ENCODE data around the gene GABPA.
"Not testable (repeated sequence)": the region's sequence is repeated elsewhere in the genome, so short reads cannot be mapped to it uniquely, and the experiment has no call there.

GABPA gene

DNA sequence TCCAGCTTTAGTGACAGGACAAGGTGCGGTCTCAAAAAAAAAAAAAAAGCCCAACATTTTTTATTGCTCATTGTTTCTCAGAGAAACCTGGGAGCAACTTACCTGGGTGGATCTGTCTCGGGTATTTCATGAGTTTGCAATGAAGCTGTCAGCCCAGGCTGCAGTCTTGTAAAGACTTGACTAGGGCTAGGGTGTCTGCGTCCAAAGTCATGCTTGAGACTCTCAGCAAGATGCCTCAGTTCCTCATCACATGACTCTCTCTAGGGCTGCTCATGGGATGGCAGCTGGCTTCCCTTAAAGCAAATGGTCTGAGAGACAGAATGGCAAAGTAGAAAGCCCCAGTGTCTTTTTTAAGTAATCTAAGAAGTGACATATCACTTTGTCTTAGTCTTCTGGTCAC is 8.1 kb downstream of the GABPA start:
- DNase-seq, result no peak

DNA sequence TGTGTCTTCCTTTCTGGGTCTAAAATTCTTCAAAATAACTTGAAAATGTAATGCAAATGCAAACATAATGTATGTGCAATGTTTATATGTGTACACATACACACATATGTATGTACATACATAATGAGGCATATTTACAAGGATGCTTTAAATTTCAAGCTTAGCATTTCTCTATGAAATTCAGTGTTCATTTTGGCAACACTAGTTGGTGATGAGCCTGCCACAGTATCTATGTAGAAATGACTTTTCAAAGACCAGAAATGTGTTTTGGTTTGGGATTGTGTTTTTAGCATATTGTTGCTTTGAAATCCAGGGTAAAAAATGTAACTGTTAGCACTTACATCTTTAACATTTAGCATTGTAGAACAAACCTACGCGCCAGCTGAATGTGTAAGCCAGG is 10.1 kb downstream of the GABPA start:
- no peak for DNase-seq

DNA sequence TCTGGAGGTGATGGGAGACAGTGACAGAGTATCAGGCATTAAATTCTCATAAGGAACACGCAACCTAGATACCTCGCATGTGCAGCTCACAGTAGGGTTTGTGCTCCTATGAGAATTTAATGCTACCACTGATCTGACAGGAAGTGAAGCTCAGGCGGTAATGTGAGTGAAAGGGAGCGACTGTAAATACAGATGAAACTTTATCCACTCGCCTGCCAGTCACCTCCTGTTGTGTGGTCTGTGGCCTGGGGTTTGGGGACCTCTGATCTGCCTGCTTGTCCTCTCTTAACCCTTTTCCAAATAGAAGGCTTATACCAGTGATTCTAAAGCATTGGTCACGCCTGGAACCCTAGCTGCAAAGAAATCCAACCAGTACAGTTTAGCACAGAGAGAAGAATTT is 15.3 kb downstream of the GABPA start:
- no peak for DNase-seq

DNA sequence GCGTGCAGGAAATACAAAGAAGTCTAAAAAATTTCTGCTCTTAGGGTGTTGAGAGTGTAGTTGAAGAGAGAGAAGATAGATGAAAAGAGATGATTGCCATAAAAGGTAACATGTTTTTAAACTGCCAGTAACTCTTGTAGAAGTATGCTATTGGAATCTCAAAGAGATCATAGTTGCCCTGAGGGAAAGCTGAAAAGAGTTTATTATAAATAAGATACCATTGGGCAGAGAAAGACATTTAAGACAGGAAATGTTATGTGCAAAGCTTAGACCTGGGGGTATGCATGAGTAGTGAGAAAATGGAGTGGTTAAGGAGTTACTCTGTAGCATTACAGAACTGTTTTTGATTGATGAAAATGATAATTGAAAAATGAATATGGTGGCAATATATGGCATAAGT is 17.6 kb downstream of the GABPA start:
- DNase-seq, result no peak

DNA sequence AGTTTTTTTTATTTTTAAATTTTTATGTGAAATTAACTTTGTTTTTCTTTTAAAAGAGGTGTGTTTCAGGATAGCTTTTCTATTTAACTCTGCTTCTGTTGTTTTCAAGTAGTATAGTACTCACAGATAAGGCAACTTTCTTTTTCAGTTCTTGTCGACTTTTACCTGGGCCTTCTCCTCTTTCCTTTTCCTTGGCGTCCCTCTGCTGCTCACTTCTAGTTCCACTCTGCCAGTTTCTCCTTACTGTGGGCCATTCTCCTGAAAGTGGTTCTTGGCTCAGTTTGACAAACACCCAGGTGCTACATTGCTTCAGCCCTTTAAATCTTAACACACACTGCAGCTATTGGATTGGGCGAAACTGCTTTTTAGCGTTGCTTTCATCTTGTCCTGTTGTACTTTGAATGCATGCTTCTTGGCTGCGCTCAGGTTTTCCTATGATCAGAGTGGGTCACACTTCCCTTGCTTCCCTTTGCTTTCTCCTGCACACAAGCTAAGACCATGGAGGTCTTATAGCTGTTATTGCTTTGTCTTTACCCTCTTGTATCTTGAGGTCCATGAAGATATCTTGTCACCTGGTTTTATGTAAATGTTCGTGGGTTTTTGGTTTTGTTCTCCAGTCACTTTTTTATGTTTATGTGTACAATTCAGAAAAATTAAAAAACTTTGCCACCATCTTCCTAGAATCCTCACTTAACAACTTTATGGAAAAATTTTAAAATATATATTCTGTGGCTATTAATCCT is 21.6 kb downstream of the GABPA start:
- DNase-seq, result no peak

DNA sequence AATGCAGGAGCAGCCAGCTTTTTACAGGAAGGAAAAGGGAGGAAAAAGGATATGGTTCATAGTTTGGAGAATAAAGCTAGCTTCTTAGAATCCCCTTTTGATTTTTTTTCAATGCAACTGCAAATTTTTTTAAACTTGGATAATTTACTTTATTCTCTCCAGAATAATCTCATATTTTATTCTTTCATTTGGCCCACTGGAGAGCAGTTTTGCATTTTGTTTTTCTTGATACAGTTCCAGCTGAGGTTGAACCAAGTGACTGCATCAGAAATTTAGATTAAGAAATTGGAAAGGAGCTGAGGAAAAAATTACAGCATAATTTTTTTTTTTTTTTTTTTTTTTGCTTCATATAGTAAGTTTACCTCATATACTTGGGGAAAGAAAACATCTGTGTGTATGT is 22.8 kb downstream of the GABPA start:
- DNase-seq, result no peak

DNA sequence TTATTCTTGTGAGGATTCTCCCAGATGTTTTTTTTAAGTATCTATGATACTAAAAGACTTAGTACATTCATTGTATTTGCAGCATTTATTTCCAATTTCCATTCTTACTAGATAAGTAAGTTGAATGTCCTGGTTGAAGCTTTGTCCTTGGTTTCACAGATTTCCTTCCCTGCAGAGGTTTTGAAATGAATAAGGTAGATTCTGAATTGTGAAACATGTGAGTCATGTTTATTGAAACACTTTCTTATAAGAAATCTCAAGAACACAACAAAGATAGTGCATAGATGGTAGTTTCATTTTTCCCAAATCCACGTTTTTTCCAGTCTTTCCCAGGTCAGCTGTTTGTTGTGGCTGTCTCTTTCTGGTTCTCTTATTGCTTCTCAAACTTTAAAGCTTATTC is 24.8 kb downstream of the GABPA start:
- no peak for DNase-seq

DNA sequence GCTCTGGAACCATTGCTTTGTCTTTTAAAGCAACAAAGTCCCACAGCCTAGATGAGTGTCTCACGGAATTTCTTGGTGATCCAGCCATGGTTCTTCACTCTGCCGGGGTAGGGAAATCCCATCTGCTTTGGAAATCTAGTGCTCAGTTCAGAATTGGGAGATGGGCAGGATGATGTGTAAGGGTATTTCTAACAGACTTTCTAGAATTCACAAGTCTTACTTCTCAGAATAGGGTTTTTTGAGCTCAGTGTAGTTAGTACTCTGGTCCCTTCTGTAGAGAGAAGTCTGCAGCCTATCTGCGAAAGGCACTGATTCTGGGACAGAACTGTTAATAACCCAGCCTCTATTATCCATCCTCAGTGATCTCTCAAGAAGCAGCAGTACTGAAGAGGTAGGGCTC is 25.3 kb downstream of the GABPA start:
- DNase-seq, result no peak

DNA sequence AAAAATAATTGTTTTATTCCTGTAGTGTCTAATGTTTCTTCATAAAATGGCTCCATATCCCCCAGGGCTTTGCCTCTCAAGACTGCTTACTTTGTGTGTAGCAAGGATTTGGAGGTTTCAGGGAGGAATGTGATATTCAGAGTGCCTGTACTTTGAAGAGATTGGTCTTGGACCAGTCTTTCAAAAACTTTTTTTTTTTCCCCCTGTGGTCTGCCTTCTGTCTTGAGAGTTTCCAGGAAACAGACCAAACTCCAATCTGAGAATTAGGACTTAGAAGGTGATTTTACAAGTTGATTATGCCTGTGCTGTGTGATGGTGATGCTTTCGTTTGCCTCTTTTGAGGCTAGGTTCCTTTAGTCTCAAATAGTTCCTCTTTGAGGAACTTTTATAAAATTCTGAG is 25.9 kb downstream of the GABPA start:
- DNase-seq, result no peak

DNA sequence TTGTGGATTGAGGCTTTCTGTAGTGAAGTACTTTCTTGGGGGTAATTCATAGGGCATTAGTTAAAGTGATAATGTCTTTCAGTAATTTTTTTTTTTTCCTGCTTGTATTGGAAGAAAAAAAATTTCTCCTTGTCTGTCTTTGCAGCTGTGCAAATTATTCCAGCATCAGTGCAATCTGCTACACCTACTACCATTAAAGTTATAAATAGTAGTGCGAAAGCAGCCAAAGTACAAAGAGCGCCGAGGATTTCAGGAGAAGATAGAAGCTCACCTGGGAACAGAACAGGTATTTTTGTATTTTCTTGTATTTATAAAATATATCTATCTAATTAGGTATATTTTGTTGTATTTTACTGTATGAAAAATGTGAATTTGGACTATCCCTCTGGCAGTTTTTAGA is 29.3 kb downstream of the GABPA start:
- no peak for DNase-seq

DNA sequence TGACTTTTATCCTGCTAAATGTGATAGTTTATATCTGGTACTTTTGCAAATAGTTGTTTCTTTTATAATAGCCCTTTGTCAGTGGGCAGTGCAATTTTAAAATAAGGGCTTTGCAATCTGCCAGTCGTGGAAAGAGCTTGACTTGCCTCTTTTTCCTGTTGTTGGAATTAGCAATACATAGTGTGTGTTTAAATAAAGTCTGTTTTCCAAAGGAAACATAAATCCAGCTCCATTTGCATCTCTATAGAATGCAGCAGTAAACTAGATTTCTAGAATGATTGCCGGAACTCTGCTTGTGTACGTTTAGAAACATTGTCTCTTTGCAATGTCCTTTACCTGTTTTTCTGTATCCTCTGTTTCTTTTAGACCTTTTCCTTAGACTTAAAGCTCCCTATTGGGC is 33.1 kb downstream of the GABPA start:
- DNase-seq, result no peak

DNA sequence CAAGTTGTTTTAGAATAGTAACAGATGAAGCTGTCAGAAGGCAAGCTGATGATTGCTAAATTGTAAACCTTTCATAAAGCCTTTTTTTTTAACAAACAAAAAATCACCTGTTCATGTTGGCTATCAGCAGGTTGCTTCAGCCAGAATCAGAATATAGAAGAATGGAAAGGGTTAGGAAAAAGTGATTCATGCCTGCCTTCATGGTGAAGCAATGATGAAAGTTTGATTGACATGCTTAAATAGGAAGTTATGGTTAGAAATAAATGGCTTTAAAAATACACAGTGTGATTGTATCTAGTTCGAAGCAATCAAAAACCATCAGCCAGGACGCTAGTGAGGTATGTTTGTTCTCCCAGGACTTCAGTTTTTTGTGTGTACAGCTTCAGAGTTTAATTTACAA is 37.9 kb downstream of the GABPA start:
- no peak for DNase-seq

DNA sequence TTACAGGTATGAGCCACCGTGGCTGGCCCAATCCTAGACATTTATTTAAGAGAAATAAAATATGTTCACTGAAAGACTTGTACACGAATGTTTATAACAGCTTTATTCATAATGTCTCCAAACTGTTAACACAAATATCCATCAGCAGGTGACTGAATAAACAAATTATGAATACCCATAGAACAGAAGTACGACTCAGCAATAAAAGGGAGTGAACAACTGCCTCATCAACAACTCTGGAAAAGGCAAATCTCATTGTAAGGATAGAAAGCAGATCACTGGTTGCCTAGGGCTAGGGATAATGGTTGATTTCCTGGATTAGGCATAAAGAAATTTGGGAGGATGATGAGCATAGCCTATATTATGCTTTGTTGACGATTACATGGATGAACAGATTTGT is 41.7 kb downstream of the GABPA start:
- DNase-seq, result no peak

DNA sequence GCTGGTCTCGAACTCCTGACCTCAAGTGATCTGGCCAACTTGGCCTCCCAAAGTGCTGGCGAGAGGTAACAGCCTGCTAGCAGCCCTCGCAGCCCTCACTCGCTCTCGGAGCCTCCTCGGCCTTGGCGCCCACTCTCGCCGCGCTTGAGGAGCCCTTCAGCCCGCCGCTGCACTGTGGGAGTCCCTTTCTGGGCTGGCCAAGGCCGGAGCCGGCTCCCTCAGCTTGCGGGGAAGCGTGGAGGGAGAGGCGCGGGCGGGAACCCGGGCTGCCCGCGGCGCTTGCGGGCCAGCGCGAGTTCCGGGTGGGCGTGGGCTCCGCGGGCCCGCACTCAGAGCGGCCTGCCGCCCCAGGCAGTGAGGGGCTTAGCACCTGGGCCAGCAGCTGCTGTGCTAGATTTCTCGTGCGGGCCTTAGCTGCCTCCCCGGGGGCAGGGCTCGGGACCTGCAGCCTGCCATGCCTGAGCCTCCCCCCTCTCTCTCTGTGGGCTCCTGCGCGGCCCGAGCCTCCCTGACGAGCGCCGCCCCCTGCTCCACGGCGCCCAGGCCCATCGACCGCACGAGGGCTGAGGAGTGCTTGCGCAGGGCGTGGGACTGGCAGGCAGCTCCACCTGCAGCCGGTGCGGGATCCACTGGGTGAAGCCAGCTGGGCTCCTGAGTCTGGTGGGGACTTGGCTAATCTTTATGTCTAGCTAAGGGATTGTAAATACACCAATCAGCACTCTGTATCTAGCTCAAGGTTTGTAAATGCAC is 43.5 kb downstream of the GABPA start:
- DNase-seq, result not testable (repeated sequence)

DNA sequence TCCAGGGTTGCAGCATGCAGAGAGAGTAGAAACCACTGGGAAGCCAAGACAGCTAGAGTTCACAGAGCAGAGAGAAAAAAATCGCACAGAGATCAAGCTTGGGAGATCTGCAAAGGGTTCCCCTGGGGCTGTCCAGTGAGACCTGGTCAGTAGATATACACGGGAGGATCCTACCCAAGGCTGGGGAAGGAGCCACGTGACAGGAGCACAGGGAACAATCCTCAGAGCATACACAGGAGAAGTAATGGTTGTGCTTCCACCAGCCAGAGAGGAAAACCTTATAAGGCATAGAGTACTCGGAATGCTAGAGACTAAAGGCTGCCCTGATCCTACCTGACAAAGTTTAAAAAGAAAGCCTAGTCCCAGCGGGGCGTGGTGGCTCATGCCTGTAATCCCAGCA is 53.9 kb downstream of the GABPA start:
- no peak for DNase-seq

DNA sequence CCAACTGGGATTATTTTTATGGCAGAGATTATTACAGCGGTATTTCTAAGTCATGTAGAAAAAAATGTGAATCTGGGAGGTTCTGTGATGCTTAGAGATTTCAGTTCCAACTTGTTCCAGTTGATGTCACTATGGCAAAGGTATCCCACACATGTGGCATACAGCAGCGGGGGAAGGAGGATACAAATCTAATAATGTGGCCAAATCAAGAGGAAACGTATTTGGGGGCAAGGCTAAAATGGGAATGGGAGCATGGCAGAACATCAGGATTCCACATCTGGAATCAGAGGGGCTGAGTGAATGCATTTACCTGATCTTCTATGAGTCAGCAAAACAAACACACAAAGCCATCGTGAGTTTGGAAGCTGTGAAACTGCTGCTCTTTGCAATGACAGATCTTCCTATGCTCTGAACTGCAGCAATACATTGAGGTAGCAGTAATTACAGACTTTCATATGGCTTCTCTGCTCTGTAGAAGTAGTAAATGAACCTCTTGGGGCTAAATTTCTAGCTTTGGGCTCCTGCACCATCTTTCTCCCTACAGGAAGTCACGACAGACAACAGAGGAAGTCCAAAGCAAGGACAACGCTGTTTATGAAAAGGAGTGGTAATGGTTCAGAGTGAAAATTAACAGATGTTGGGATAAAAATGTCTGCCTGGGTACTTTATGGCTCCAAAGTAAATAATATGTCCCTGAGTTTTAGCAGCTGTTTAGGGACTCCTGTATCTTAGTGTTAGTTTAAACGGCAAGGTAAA is 55.5 kb downstream of the GABPA start:
- peak in 1 of 2 experiments; percentile 16 for DNase-seq

DNA sequence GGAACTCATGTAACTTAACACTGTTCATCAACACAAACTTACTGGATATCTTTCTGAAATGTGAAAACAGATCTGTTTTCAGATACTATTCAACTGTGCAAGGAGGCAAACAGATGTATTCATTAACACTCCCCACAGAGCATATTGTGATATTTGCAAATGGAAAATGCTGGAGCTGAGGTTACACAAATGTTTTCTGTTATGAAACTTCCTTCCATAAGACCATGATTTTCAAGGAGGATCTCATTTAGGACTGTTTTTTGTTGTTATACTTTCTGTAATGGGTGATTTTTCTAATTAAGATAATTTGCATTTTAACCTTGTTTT is 56.1 kb downstream of the GABPA start:
- DNase-seq, result no peak

DNA sequence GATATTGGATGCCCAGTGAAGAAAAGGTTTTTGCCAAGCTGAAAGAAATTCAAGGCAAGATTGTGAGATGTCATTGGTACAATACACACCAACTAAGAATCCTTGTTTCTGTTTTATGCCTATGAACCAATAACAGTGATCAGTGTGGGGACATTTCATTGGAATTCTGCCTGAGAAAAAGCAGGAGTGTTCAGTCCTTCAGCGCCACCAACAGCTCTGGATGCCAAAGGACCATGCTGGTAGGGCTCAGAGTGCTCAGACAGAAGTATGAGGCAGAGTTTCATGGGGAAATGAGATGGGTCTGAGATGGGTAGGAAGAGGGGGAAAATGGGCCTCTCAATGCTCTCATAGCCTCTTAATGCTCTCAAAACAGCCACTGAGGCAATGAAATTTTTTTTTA is 56.5 kb downstream of the GABPA start:
- DNase-seq, result no peak

DNA sequence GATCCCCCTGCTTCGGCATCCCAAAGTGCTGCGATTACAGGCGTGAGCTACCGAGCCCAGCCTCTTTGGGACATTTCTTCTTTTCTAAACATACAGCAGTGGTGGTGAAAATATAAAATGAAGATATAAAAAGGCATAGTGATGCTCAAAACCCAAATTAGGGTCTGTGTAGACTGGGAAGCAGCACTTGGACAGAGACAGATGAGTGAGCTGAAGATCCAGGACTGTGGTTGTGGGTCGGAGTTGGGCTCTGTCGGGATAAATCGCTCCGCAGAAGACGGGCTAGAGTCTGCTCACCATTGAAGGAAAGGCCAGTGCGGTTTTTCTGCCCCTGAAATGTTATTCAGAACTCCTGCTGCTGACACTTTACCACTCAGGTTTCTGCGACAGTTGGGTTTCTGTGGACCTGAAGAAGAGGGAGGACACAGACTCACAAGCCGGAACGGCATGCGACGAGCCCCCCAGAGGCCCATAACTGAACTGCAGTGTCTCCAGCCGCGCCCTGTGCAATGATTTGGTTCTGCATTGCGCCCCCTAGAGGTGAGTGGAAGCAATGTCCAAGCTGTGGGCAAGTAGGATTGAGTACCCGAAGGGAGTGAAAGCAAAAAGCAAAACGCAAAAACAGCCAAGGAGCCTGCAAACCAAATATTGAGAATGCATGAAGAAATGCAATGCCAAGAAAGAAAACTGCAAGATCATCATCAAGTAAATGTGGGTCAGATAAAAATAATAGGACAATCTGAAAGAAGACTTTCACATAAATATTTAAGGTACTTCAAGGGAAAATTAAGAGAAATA is 66.6 kb downstream of the GABPA start:
- peak; percentile 5 to 78 for DNase-seq

DNA sequence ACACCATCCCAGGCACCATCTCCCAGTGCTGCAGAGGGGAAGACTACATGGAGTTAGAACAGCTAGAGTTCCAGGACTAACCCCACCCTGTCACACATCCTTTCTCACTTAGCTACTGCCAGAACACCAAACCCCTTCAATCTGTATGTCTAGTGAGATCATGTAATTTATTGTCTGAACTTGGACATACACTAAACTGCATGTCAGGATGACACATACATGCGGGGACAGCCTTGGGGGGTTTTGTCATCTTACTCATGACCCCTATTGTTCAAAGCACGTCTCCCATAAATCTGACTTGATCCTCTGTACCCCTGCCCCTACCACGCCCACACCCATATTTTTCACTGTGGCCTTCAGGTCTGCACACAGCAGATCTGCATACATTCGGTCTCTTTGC is 71.3 kb downstream of the GABPA start:
- no peak for DNase-seq

DNA sequence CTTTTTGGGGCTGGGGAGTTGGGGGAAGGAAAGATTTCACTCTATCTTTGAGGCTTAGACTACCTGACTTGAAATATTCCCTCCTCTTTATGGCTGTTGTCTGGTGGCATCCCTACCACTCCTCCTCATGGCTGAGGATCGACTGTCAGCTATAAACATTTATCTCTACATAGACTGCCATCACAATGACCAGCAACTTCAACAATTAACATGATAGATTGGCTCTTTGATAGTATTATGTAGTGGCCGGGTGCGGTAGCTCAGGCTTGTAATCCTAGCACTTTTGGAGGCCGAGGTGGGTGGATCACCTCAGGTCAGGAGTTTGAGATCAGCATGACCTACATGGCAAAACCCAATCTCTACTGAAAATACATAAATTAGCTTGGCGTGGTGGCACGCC is 72.4 kb downstream of the GABPA start:
- DNase-seq, result no peak

DNA sequence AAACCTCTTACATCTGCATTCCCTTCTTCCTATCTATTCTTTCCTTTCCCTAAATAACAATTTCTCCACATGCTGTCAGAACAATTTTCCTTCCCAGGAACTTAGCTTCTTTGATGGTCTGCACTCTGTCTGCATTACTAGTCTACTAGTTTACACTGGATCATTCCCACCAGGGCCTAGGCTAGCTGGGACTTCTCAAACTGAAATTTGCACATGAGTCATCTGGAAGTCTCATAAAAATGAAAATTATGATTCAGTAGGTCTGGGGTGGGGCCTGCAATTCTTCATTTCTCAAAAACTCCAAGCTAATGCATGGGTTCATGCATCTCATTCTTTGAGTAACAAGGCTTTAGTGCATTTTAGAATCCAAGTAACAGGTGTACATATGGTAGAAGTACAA is 74.2 kb downstream of the GABPA start:
- no peak for DNase-seq

DNA sequence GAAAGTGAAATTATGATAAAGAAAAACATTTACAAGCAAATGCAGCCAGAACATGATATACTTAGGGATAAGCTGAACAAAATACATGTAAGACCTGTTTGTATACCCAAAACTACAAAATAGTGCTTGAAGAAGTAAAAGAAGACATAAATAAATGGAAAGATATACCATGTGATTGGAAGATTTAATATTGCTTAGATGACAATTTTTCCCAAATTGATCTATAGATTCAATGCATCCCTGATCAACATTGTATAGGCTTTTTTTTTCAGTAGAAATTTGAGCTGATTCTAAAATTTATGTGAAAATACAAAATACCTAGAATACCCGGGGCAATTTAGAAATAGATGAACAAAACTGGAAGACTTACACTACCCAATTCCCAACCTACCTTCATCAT is 76.4 kb downstream of the GABPA start:
- DNase-seq, result no peak
